ENCODE measurements around the gene TTBK1.

The TTBK1 gene

DNA sequence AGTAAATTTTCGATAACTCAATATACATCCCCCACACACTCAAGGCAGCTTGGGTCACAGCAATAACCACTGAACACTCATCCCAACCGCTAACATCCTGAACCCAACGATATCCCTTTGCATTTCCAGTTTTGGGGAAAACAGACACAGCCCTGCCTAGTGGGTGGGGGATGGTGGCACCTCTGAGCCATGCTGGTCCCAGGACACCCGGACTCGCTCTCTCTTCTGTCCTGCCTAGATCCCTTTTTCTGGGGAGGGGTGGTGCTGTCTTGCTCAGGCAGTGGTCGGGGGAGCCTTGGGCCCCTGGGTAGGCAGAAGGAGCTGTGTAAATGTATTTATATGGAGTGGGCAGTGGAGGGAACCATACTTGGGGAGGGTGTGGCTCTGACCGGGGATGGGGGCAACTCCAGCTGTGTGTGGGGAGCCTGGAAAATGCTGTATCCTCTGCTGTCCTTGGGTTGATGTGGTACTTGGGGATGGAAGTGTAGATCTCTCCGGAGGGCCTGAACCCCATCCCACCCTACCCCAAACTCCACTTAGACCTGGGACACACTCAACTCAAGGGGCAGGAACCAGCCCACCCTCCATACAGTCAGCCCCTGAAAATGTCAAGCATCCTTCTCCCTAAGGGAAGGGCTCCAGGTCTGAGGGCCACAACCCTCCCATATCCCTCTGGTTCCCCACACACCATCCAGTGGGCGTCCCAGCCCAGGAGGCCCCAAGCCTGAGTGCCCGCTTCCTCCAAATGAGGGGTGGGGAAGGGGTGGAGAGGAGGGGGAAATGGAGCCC, 31.0 kb downstream of the TTBK1 start:
- no peak for DNase-seq

DNA sequence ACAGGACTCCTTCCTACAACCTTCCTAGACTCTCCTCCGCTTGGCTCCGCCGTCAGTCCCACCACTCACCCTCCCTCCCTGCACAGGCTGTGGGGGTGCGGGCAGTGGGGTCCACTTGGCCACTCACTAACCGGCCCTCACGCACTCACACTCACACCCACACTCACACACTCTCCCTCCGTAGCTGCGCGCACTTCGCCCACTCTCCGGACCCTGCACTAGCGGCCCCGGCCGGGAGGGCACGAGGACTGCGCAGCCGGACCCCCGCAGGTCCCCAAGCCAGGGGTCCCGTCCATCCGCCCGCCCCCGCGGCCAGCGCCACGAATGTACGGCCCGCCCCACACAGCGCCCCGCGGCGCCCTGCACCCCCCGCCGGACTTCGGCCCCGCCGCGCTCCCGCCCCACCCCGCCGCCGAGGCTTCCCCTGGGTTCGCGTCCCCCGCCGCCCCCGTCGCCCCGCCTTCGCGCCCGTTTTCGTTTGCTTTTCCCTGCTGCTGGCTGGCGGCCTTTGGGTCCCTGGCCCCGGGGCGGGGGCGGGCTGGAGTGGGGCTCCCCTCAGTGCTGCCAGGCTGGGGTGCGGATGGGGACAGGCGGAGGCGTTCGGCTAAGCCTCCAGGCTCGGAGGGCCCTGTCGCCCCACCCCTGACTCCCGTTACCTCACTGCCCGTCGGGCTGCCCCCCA, 31.8 kb downstream of the TTBK1 start:
- DNase-seq = no peak

DNA sequence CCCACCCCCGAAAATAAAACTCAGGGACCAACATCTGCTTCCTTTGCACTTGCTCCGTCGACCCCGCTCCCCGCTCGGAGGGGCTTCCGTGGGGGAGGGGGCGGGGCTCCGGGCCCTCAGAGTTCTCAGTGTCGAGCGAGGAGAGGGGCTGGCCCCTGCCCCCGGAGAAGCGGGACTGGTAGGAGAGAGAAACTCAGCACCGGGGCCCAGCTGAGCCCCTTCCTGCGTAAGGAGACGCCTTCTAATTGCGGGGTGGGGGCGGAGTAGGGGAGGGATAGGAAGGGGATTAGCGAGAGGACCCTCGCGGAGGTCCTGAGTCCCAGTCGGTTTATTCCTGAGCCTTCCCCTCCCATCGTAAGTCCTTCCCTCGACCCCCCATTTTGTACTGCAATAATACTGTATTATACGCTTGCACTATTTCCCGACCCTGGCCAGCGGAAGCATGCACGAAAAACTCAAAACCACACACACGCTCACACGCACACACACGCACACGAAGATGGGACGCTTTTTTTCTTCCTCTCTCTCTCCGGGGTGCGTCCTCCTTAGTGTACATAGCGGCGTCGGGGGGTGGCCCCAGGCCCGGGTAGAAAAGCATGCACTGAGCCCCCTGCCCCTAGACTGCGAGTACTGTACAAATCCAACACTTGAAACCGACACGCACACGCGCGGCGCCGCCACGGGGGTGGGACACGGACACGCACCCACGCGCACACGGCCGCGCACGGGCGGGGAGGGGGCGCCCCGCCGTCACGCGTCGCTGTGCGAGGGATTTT, 32.7 kb downstream of the TTBK1 start:
- DNase-seq = no peak

GRCh38 chr6:43276577-43277305, 33.5 kb downstream of the TTBK1 start:
- no peak for DNase-seq

DNA sequence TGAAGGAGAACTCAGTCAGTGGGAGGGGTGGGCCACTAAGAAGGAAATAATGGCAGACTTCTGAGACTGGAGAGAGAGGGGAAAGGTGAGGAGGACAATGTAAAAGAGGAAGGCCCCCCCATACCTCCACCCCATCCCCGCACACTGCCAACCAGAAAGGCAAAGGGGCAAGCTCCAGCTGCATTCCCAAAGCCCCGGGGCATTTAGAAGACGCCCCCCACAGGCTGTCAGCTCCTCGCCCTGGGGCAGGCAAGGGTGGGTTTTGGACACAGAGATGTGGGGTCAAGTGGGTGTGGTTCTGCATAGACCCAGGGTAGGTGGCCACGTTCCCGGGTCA, 34.0 kb downstream of the TTBK1 start:
- DNase-seq = no peak

DNA sequence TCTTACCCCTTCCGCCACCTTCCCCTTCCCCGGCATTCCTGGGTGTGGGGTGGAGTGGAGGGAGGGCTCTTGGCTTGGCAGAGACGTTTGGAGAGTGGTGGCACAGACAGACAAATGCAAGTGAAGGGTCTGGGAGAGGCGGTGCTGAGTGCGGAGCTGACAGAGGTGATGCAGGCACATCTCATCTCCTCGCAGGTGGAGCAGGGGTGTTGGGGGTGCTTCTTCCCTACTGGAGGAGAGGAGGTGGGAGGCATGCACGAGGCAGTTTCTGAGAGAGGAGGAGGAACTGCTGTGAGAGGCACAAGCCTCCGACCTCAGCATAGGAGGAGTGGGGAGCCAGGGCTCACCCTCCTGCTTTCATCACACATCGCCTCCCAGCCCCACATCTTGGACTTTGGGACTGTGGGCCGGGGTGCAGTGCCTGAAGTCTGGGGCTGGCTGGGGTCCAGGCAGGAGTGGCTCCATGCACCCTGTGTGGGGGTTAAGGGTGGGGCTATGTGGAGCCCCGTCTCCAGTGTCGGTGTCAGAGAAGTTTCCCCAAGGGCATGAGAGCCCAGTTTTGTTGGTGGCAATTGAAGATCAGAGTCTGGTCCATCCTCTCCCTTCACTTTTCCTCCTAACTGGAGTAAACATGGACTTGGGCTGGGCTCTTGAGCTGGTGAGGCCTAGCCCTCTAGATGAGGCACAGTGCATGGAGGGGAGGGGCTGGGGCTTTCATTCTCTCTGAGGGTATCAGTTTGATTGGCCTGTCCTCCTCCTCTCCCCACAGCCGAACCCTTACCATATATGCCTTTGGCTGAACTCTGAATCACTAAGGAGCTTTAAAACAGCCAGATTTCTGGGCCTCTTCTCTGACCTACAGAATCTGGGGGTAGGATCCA, 34.6 kb downstream of the TTBK1 start:
- DNase-seq = no peak

GRCh38 chr6:43278524-43279078, 35.3 kb downstream of the TTBK1 start:
- DNase-seq = no peak

DNA sequence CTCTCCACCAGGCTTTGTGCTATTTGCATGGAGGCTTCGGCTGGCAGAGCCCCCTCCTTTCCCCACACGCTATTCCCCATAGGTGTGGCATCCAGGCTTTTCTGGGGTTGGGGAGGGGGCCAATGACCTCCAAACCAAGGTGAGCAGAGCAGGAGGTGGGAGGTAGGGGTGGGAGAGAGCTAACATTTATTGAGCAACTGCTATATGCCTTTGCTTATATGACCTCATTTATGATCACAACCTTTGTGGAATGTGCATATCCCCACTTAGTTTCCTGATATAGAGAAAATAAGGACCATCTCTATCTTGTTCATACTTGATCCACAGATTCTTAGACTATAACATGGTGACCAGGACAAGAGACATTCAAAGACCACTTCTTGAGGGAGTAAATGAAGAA, 37.0 kb downstream of the TTBK1 start:
- no peak for DNase-seq

DNA sequence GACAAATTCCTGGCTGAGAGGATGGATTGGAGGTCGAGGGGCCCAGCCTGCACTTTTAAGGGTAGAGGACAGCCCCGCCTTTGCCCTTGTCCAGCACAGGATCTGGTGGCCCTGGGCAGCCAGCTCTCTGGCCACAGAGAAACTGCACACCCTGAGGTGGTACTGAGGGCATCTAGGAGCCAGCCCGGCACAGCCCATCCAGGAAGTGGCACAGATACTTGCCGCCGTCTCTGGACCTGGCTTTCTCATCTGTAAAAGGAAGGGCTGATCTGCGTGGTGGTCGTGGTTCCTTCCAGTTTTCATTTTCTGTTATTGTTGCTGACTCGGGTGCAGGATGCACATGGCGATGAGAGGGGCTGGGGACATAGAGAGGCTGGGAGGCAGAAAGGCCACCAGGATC, 38.8 kb downstream of the TTBK1 start:
- DNase-seq = no peak

- DNase-seq = no peak
Observed at GRCh38 chr6:43282636-43283513, 39.6 kb downstream of the TTBK1 start.

DNA sequence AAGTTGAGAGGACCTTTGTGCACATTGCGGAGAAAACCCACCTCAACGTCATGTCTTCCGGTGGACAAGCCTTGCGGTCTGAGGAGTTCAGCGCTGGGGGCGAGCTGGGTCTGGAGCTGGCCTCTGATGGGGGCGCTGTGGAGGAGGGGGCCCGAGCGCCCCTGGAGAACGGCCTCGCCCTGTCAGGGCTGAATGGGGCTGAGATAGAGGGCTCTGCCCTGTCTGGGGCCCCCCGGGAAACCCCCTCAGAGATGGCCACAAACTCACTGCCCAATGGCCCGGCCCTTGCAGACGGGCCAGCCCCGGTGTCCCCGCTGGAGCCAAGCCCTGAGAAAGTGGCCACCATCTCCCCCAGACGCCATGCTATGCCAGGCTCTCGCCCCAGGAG, 40.2 kb downstream of the TTBK1 start:
- no peak for DNase-seq

- DNase-seq = no peak
Observed at GRCh38 chr6:43283905-43284304, 40.6 kb downstream of the TTBK1 start.

GRCh38 chr6:43284991-43285781, 41.9 kb downstream of the TTBK1 start:
- no peak for DNase-seq

GRCh38 chr6:43285832-43286231, 42.6 kb downstream of the TTBK1 start:
- no peak for DNase-seq

DNA sequence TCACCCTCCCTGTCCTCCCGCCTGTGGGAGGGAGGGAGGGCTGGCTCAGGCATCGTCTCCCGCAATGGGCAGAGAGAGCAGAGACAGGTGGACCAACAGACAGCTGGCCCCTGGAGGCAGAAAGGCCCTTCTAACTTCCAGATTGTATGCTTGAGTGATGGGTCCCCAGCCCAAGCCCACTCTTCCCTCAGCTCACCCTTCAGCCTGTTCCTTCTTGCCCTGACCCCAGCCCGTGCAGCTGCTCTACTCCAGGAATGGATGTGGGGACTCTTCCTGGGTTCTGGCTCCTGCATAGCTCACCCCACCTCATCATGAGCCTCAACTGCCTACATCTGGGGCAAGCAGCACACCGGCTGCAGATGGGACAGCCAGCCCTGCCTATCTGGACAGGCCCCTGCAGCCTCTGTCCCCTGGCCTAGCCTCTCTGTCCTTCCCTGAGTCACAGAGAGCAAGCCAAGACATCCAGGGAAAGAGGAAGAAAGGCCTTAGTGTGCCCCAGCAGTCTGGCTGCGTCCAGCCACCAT, 43.2 kb downstream of the TTBK1 start:
- DNase-seq = no peak

GRCh38 chr6:43286980-43287716, 43.9 kb downstream of the TTBK1 start:
- DNase-seq = no peak

- no peak for DNase-seq
Observed at GRCh38 chr6:43287717-43288679, 44.7 kb downstream of the TTBK1 start.

Measured in MV-4-11 (cell line).